GM12892 (cell line): ENCODE measurements around the gene RNF13.

Experiments
- POLR2A ChIP-seq: IDR thresholded peaks from 2 replicates; pipeline ENCODE4 v1.6.1; 2011; ENCODE audit warnings: low read depth, low read length, control low read depth
- POLR2AphosphoS5 ChIP-seq: IDR thresholded peaks from 2 replicates; pipeline ENCODE4 v1.6.1; 2011; ENCODE audit warnings: low read depth, low read length, control low read depth
- TAF1 ChIP-seq: IDR thresholded peaks from 2 replicates; pipeline ENCODE4 v1.6.1; 2011; ENCODE audit warnings: low read depth, mild to moderate bottlenecking, control low read depth, low read length, borderline replicate concordance

- TF ChIP-seq POLR2A (no peak), POLR2AphosphoS5 (no peak), TAF1 (no peak)
Observed at GRCh38 chr3:149828390-149828789, 15.4 kb downstream of the RNF13 start.
